Measurements from ENCODE around the gene SIAH3.

Gene SIAH3

DNA sequence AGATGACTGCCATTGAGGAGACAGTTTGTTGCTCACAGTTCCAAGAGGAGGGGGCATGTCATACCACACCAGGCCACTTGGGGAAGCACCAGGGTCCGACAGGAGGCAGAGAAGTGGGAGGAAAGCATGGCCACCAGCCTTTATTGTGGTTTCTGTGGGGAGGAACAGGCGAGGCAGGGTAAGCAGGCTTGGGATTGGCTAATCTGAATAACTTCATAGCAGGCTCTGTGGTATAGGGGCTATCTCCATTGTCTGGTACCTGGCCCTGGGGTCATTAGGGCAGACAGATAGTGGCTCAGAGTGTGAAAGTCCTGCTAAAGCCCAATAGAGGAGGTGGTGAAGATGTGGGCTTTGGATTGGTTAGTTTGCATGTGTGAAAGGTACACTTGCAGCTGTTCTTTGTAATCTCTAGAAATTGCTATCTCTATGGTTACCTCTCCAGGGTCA lies 114.0 kb downstream of the SIAH3 start:
- Histone ChIP-seq H3K27me3 (ENCODE audit: control insufficient read depth, insufficient read depth, low read length) (no peaks in the 10 kb centered on the region), H3K36me3 (ENCODE audit: control insufficient read depth, insufficient read depth, low read length) (no peaks in the 10 kb centered on the region), H3K4me3 (ENCODE audit: low read length) (no peak overlapping the region), H3K9ac (ENCODE audit: low read length) (no peak overlapping the region), H3K4me1 (ENCODE audit: control insufficient read depth, insufficient read depth, low read length) (no peaks in the 10 kb centered on the region), H3K27ac (ENCODE audit: low read depth, low read length) (no peak overlapping the region)

DNA sequence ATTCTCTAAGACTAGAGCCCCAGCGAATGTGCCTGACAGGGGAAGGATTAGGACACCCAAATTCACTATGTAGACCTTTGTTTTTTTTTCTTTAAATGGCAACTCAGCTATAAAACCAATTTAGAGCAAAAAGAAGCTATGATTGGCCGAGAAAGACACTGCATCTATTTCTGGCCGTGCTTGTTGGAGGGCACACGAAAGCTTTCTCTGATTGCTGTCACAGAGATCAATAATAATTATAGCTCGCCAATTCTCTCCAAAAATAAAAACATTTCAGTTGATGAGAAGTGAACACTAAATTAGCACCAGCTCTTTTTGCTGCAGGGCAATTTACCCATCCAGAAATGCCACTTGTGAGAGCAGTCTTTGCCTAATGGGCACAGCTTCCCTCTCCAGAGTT lies 118.2 kb downstream of the SIAH3 start:
- Histone ChIP-seq H3K27me3 (ENCODE audit: control insufficient read depth, insufficient read depth, low read length) (no peaks in the 10 kb centered on the region), H3K9ac (ENCODE audit: low read length) (no peak overlapping the region), H3K36me3 (ENCODE audit: control insufficient read depth, insufficient read depth, low read length) (no peaks in the 10 kb centered on the region), H3K27ac (ENCODE audit: low read depth, low read length) (no peak overlapping the region), H3K4me1 (ENCODE audit: control insufficient read depth, insufficient read depth, low read length) (no peaks in the 10 kb centered on the region), H3K4me3 (ENCODE audit: low read length) (no peak overlapping the region)

DNA sequence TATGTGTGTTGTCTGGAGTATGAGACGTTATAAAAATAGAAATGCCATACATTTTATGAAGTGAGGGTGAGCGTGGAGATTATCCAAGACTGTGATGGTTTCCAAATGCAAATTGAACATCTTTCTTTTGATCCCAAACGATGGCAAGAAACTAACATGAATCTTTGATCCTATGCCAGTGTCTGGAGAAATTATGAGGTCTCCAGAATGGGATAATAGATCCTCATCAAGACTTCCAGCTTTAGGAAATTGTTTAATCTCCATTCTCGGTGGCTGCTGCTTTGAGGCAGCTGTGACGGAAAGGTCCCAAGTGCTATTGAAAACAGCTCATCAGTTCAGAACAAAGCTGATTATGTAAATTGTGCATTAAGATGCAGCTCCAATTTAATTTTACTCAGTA lies 118.6 kb downstream of the SIAH3 start:
- H3K4me3 ChIP-seq (ENCODE audit: low read length): no peak overlapping the region
- no peak overlapping the region for H3K27ac ChIP-seq (ENCODE audit: low read depth, low read length)
- no peak overlapping the region for H3K9ac ChIP-seq (ENCODE audit: low read length)
- no peaks in the 10 kb centered on the region for H3K36me3 ChIP-seq (ENCODE audit: control insufficient read depth, insufficient read depth, low read length)
- no peaks in the 10 kb centered on the region for H3K27me3 ChIP-seq (ENCODE audit: control insufficient read depth, insufficient read depth, low read length)
- H3K4me1 ChIP-seq (ENCODE audit: control insufficient read depth, insufficient read depth, low read length): no peaks in the 10 kb centered on the region

DNA sequence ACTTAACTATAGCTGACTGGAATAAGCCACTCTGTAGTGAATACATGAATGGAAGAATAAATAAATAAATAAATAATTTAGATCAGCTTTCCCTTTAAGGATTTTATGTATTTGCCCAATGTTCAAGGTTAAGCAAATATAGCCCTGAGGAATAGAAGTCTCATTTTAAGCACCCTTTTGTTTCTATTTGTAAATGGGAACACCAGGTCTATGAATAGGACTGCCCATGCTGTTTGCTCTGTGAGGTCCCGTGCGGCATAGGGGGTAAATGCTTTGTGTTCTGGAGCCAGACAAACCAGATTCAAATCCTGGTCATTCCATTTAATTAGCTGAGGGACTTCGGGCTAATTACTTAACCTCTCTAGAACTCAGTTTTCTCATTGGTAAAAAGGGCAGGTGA lies 120.1 kb downstream of the SIAH3 start:
- H3K4me1 ChIP-seq (ENCODE audit: control insufficient read depth, insufficient read depth, low read length): no peaks in the 10 kb centered on the region
- no peaks in the 10 kb centered on the region for H3K27me3 ChIP-seq (ENCODE audit: control insufficient read depth, insufficient read depth, low read length)
- H3K27ac ChIP-seq (ENCODE audit: low read depth, low read length): no peak overlapping the region
- H3K36me3 ChIP-seq (ENCODE audit: control insufficient read depth, insufficient read depth, low read length): no peaks in the 10 kb centered on the region
- H3K9ac ChIP-seq (ENCODE audit: low read length): no peak overlapping the region
- H3K4me3 ChIP-seq (ENCODE audit: low read length): no peak overlapping the region

DNA sequence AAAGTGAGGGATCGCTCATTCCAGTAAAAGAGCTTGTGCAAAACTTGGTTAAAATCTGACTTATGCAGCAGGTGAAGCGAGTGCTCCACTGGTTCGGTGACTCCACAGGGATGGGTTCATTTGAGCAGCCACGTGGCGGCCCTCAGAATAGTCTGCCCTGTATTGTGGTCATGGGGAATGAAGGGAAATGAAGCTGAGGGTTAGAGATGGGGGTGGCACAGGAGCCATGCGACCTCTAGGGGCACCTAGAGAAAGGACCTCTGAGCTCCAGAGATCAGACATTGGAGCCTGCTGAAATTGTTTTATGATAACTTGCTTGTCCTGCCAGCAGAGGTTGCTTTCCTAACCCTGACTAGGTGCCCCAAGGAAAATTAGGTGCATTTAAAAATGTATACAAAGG lies 122.8 kb downstream of the SIAH3 start:
- no peak overlapping the region for H3K9ac ChIP-seq (ENCODE audit: low read length)
- H3K36me3 ChIP-seq (ENCODE audit: control insufficient read depth, insufficient read depth, low read length): no peaks in the 10 kb centered on the region
- no peaks in the 10 kb centered on the region for H3K27me3 ChIP-seq (ENCODE audit: control insufficient read depth, insufficient read depth, low read length)
- H3K27ac ChIP-seq (ENCODE audit: low read depth, low read length): no peak overlapping the region
- H3K4me1 ChIP-seq (ENCODE audit: control insufficient read depth, insufficient read depth, low read length): no peaks in the 10 kb centered on the region
- H3K4me3 ChIP-seq (ENCODE audit: low read length): no peak overlapping the region
